Measurements from ENCODE around the gene TRIM44.

GRCh38 chr11:35842958-35843357 is 180.4 kb downstream of the TRIM44 start:
- TF ChIP-seq POLR2A (IDR thresholded peaks at IDR 0.05; ENCODE audit: low read length) (no peak), GATA1 (IDR thresholded peaks at IDR 0.05; ENCODE audit: low read depth, low read length) (no peak)
